HG03060 (cell line): ENCODE measurements around the gene OCSTAMP.

Experiments
- ATAC-seq: cut with Tn5 transposase; IDR thresholded peaks from one replicate; pipeline ENCODE4 v1.9.1; 2021; ENCODE audit warnings: low read depth, moderate number of reproducible peaks; ENCODE audit not compliant: unreplicated experiment

The OCSTAMP gene, protein sequence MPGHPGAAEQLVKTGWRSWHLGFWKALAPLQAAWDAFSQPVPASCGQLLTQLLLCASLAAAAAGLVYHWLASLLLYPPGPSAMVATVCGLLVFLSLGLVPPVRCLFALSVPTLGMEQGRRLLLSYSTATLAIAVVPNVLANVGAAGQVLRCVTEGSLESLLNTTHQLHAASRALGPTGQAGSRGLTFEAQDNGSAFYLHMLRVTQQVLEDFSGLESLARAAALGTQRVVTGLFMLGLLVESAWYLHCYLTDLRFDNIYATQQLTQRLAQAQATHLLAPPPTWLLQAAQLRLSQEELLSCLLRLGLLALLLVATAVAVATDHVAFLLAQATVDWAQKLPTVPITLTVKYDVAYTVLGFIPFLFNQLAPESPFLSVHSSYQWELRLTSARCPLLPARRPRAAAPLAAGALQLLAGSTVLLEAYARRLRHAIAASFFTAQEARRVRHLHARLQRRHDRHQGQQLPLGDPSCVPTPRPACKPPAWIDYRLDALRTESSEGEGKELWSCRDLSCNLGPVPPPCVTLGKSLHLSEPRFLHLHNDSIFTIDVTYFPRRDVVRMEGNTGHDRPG

DNA sequence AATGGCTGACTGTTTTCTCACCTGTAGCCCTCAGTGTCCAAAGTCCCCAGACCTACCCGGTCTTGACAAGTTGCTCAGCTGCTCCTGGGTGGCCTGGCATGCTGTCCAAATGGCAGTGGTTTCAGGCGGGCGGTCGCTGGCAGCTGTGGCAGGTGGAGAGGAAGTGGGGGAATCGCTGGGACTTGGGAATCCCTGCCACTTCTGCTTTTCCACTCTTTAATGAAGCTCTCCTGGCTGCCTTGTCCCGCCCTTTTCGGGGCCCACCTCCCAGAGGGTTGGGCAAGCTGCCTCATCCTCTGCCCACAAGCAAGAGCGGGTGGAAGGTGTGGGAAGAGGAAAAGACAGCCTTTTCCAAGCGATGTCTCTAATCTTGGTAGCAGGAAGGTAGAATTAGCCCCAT is at the start of gene OCSTAMP:
Gene OCSTAMP, minus strand, starts transcription at position 194 of the 400 bp plus-strand sequence. Its CDS starts 94 bp downstream, at position 100.
- ATAC-seq: no peak

DNA sequence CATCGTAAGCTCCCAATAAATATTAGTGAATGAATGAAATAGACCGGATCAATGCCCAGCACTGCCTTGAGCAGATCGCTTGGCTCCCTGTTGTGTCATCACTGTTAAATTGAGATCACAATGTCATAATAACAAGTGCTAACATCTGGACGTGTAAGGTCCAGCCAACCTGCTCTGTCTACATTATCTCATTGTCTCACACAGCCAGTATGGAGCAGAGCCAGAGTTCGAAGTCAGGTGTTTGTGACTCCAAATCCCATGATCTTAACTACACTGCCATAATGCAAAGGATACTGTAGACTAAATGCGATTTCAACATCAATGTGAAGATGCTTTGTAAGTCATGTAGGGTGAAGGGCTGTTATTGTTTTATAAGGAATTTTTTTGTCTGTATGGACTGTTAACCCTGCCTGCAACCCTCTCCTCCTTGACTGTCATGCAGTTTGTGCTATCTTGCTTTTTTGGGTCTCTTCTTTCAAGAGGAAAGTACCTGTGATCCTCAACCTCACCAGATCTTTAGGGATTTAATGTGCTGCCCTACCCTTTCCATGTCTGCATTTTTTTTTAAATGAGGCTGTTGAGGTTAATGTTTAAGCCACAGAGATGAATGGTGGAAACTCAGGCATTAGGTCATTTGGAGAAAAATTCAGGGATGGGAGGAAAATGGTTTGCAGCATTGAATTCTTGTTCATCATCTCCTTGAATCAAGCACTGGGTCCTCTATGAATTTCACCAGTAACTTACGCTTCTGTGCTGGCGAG is 49.0 kb upstream of the OCSTAMP start:
- no peak for ATAC-seq

DNA sequence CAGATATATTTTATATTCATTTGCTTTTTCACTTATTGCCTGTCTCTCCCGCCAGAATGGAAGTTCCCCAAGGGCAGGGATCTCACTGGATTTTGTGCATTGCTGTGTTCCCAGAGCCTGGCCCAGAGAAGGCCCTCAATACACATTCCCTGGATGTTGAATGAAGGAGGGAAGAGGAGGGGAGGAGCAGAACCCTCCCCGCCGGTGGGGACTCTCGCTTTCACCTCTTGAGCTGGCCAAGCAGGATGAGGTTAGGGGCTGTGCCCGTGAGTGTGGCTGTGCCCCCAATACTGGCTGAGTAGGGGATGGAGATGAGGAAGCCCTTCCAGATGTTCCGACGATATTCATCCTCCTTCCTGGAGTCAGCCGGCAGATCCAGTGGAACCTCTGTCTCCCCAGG is 45.5 kb upstream of the OCSTAMP start:
- ATAC-seq: no peak

DNA sequence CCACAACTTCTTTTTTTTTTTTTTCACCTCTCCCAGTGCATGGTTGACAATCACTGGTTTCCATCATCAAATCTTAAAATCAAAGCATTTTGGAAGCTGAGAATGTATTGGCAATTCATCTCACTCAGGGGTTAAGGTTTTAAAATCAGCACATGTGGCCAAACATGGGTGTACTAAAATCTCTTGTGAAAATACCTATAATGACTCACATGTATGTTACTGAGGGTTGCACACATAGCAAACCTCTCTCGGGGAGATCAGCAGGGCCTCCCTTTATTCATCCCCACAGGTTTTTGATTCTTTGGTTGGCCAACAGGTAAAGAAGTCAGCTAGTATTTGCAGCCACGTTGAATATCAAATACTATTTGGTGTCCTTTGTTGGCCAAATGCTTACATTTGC is 44.3 kb upstream of the OCSTAMP start:
- no peak for ATAC-seq

DNA sequence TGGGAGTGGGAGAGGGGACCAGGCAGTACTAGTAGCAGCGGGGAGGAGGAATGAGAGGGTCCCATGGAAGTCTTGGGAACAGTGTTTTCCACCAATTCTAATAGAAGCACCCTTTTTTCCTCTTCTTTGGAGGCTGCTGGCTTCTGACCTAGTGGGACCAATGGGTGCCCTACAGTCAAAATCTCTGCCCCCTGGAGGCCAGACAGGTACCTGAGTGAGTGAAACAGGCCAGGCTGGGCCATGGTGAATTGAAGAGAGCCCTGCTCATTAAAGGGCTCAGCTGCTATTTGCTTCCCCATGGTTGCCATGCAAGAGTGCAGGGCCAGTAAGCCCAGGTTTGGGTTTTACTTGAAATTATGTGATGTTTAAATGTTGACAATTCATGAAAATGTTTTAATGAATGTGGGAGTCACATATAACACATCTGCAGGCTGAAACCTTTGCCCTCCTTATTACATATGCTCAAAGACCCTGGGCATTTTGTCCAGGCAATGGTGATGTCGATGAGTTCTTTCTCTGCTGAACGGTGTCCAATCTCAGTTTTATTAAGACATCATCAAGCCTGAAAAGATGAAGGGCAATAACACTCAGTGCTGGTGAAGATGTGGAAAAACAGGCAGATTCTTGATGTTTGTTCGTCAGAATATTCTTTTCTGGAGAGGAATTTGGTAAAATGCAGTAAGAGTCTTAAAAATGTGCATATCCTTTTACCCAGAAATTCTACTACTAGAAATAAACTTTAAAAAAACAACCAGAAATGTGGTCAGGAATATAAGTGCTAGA is 42.3 kb upstream of the OCSTAMP start:
- no peak for ATAC-seq

DNA sequence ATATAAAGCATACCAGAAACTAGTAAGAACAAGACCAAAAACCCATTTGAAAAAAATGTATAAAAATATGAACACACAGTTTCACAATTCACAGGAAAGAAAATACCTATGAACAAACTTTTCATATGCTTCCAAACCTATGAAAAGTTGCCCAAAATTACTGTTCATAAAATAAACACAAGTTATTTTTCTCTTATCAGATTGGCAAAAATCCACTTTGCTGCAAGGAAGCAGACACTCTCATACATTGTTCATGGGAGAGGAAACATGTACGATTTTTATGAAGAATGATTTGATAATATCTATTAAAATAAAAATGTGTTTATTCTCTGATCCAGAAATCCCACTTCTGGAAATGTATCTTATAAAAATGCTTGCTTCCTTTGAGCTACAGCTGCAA is 40.0 kb upstream of the OCSTAMP start:
- ATAC-seq: no peak

DNA sequence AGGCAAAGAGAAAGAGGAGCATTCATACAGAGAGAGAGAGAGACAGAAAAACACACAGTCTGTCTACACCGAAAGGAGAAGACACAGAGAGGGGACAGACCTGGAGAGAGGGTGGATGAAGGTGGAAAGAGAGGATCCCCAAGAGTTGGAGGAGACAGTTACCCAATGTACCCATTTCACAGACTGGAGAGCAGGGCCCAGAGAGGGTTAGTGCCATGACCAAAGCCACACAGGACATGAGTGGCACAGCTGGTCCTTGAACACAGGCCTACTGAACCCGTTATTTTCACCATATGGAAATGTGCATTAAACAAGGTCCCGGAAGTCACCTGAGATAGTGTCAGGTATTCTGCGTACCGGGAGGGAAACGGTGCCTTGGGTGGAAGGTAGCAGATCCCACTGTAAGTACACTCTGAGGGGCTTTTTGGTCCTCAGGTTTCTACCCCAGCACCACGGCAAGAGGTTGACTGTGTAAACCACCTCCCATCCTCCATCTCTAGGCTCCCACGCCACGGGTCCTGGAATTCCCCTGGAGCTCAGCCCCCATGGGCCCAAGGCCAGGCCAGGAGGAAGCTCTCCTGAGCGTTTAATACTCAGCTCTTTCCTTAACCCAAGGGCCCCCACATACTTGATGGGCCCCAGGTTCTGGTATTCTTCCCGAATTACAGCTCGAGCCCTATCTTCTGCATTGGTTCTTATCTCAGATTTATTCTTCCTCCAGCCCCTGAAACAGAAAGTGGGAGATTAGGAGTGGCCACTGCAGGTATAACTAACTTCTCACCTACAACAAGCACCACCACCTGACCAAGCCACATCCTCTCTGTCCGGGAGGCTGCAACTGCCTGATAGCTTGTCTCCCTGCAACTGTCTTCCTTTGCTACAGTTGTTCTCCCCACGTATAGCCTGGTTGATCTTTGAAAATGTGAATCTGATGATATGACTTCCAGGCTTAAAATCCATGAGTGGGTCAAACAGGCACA is 38.4 kb upstream of the OCSTAMP start:
- no peak for ATAC-seq

DNA sequence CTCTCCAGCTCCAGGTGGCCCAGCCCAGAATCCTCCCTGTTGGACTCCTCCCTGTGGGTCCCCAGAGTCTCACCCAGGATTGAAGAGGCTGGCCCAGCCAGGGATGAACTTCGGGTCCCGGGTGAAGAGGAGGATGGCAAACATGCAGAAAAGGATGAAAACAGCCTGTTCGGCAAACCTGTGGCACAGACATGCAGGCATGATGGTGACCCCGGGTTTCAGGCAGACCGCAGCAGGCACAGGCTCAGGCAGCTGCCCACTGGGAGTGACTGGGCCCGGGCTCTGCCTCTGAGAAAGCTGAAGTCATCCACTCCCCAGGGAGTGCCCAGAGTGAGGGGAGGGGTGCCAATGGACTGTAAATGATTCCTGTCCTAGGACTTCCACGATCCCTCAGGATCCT is 37.5 kb upstream of the OCSTAMP start:
- no peak for ATAC-seq

DNA sequence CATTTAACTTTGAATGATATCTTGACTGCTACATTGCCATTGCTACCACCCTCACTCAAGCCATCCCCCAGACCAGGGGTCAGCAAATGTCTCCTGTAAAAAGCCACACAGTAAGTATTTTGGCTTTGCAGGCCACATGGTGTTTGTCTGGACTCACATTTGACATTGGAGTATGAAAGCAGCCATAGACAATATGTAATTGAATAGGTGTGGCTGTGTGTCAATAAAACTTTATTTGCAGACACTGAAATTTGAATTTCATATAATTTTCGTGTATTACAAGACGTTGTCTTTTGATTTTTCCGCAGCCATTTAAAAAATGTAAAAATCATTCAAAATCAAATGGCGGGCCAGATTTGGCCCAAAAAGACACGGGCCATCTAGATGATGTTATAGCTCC is 36.3 kb upstream of the OCSTAMP start:
- ATAC-seq: no peak

DNA sequence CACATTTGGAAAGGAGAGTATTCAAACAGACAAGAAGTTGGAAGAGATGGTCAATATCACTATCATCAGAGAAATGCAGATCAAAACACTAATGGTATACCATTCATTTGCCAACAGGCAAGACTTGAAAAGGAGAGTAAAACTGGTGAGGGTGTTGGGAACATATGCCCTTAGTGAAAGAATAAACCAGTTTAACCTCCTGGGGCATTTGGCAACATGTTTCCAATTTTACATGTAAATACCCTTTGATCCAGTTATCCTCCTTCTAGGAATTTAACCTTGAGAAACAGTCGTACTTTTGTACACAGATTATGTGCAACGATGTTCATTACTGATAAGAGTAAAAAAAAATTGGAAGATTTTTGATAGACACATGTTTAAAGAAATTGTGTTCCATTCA is 34.1 kb upstream of the OCSTAMP start:
- no peak for ATAC-seq

DNA sequence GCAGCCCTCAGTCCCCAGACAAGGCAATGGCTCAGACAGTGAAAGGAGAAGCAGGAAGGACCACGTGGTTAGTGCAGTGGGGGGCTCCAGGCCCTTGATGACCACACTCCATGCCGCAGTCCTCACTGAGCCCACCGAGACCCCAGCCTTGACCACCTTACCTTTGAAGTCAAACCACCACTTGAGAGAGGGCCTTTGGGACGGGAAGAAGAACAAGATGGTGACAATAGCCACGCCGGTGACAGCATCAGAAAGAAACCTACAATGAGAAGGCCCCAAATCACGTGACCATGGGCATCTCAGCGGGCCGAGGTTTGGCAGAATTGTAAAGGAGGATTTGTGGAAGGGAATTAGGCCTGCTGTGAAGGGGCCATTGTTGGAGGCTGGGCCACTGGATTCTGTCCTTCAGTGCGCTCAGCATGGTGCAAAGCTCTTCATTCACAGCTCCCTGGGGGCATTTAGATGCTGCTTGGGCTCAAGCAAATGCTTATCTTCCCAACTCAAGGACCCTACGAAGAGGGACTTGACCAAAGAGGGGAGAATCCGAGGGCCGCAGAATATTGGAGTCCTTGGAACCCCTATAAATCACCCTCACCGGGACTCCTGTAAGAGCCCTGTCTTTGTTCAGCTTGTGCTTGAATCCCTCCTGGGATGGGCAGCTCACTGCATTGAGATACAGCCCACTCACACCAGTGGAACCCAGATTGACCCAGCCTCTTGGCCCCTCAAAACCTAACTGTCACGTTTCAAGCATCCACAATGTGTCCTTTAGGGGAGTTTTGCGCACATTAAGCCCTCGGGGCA is 33.2 kb upstream of the OCSTAMP start:
- no peak for ATAC-seq

DNA sequence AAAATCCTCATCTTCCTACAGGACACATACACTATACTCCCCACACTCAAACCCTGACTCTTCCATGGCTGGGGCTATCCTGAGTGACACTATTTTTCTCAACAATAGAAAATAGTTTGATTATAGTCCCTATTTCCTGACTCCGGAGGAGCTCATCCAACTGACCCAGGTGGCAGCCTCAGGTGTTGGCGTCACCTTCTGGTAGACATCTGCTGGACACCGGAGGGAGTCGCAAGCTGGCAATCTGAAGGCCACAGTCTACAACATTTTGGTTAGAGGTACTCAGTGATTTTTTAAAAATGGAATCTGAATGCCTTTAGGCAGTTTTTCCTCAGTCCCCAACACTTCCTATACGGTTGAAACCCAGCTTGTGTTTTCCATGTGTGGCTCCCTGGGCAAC is 32.2 kb upstream of the OCSTAMP start:
- no peak for ATAC-seq

DNA sequence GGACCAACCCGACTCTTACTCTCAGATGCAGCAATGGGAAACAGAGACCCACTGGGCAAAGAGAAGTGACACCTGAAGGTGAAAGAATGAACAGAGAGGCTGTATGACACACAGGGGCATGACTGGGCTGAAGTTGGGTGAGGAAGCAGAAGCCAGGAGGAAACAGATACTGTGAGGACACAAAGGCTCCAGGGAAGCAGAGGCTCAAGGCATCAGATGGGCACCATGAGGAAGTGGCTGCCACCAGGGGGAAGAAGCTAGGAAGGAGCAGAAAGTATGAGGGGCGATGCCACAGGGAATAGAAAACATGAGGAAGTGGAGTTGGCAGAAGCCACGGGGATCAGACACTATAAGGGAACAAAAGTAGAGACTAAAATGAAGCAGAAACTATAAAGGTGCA is 30.9 kb upstream of the OCSTAMP start:
- ATAC-seq: no peak

DNA sequence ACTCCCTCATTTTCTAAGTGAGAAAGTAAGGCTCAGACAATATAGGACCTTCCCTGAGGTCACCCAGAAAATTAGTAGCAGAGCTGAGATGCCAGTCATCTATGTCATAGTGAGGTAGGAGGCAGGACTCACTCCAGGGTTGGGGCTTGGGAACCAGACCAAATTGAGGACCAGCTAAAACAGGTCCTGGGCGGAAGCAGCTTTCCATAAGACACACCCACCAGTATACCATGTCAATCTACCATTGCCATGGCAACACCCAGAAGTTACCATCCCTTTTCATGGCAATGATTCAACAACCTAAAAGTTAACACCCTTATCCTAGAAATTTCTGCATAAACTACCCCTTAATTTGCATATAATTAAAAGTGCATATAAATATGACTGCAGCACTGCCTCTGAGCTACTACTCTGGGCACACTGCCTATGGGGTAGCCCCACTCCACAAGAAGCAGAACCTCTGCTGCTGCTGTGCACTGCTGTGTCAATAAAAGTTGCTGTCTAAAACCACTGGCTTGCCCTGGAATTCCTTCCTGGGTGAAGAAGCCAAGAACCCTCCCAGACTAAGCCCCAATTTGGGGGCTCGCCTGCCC is 30.3 kb upstream of the OCSTAMP start:
- no peak for ATAC-seq

DNA sequence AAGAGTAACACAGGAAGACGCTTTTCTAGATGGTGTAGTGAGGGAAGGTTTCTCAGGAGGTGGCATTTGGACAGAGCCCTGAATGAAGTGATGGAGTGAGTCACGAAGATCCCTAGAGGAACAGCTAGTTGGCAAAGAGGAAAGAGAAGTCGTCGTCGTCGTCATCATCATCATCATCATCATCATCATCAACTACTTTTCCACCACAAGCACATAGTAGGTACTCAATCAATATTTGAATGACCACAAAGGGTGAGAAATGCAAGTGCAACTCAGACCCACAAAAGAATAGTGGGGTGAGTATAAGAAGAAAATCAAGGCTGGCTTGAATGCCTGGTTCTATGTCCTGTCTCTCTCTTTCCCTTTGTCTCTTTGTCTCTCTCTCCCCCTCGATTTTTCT is 28.3 kb upstream of the OCSTAMP start:
- no peak for ATAC-seq

DNA sequence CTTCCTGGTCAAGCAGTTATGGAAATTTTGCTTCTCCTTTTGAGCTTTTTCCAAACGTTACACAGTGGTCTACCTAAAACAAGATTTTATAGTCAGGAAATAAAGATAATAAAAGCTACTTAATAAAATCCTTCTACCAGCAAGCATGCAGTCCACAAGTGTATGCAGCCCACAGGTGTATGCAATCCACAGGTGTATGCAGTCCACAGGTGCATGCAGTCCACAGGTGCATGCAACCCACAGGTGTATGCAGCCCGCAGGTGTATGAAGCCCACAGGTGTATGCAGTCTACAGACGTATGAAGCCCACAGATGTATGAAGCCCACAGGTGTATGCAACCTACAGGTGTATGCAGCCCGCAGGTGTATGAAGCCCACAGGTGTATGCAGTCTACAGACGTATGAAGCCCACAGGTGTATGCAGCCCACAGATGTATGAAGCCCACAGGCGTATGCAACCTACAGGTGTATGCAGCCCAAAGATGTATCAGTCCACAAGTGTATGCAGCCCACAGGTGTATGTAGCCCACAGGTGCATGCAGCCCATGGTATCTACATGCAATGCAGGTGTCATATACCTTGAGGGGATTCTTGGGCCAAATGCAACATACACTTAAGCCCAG is 26.4 kb upstream of the OCSTAMP start:
- ATAC-seq: no peak

DNA sequence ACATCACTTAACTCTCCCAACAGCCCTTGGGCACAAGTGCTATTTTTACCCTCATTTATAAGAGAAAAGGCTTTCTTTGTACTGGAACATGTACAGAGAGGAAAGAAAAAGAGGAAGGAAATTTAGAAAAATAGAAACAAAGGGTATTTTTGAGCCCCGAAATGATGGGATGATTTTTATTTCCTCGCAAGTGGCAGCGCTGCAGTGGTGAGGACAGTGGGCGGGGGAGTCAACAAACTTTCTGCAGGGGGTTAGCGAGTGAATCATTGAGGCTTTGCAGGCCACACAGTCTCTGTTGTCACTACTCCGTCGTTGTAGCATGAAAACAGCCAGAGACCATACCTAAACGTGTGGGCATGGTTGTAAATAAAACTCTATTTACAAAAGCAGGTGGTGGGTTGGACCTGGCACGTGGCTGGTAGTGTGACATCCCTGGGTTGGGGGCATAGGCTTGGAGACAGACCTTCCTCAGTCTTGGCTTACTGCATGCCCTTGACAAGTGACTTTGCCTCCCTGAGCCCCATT is 25.5 kb upstream of the OCSTAMP start:
- no peak for ATAC-seq

DNA sequence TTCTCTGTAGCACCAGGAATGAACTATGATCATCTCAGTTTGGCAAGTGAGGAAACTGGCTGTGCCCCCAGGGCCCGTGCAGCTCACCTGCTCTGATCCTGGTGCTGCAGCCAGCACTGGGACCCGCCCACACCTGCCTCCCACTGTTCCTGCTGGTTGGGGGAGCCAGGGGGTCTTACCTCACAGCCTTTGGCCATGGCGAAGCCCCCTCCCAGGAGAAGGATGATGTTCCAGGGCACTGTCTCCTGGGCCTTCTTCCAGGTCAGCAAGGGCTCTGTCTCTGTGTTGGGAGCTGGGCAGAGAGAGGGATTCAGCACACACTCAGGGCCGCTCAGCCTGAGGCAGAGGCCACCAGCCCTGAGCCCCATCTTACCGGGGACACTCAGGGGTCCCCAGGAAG is 24.9 kb upstream of the OCSTAMP start:
- ATAC-seq: no peak
